CD14-positive monocyte (primary cell): ENCODE results near the gene ACACB. TPM values are rescaled to one million over a fixed set of nuclear protein-coding genes. Genes with fewer than 3 reads are reported as not detected.

Source experiments
- DNase-seq, 3 donors: peaks; one replicate each; pipeline ENCODE4 v3.0.0-alpha.2; 2011 to 2022
- H2AFZ ChIP-seq: 2 replicates; pipeline ENCODE4 v1.6.0; 2012; ENCODE audit warnings: mild to moderate bottlenecking, low read depth, low read length, inconsistent platforms; ENCODE audit not compliant: insufficient read depth, poor library complexity, severe bottlenecking
- H3K27ac ChIP-seq, 2 donors: 1 replicate in 1 of 2; 2 replicates in 1 of 2; pipeline ENCODE4 v1.5.1; 2012 to 2013; ENCODE audit warnings: low read length in 2 of 2, control low read depth in 1 of 2, inconsistent platforms in 1 of 2, low read depth in 1 of 2, mild to moderate bottlenecking in 1 of 2
- H3K27me3 ChIP-seq, 2 donors: one replicate each; pipeline versions ENCODE4 v1.6.0 to v1.6.1; 2011 to 2013; ENCODE audit warnings: low read length in 2 of 2; ENCODE audit not compliant: control insufficient read depth in 2 of 2, insufficient read depth in 2 of 2
- H3K36me3 ChIP-seq, 2 donors: replicated peaks in 1 of 2; 1 replicate in 1 of 2; 2 replicates in 1 of 2; pipeline versions ENCODE4 v1.5.1 to v1.6.1; 2012 to 2013; ENCODE audit warnings: low read length in 2 of 2, control low read depth in 1 of 2, inconsistent platforms in 1 of 2, mild to moderate bottlenecking in 1 of 2; ENCODE audit not compliant: insufficient read depth in 2 of 2, control insufficient read depth in 1 of 2
- H3K4me1 ChIP-seq, 2 donors: 1 replicate in 1 of 2; 2 replicates in 1 of 2; pipeline versions ENCODE4 v1.5.1 to v1.6.1; 2012 to 2013; ENCODE audit warnings: low read length in 2 of 2, control low read depth in 1 of 2, inconsistent platforms in 1 of 2, mild to moderate bottlenecking in 1 of 2, moderate library complexity in 1 of 2; ENCODE audit not compliant: insufficient read depth in 2 of 2, control insufficient read depth in 1 of 2
- H3K4me2 ChIP-seq: replicated peaks from 2 replicates; pipeline ENCODE3; 2012; ENCODE audit warnings: low read length, moderate library complexity, mild to moderate bottlenecking; ENCODE audit not compliant: poor library complexity, severe bottlenecking; ENCODE audit errors: extremely low read depth
- H3K4me3 ChIP-seq, 3 experiments: fragments of 200-600 bp in 1 of 3; sonication (generic) in 1 of 3; replicated peaks in 1 of 3; 1 replicate in 2 of 3; 2 replicates in 1 of 3; pipeline ENCODE4 v1.5.1; 2011 to 2013; ENCODE audit warnings: low read length in 3 of 3, mild to moderate bottlenecking in 3 of 3, control low read depth in 2 of 3, low read depth in 2 of 3, inconsistent platforms in 1 of 3, moderate library complexity in 1 of 3
- H3K79me2 ChIP-seq: 2 replicates; pipeline ENCODE4 v1.6.0; 2012; ENCODE audit warnings: mild to moderate bottlenecking, control low read depth, inconsistent platforms, low read length, moderate library complexity; ENCODE audit not compliant: insufficient read depth
- H3K9ac ChIP-seq: 2 replicates; pipeline ENCODE4 v1.6.0; 2017; ENCODE audit warnings: low read length, mild to moderate bottlenecking; ENCODE audit not compliant: insufficient read depth, poor library complexity, severe bottlenecking
- H3K9me3 ChIP-seq, 2 donors: replicated peaks in 1 of 2; 1 replicate in 1 of 2; 2 replicates in 1 of 2; pipeline versions ENCODE4 v1.5.1 to v1.6.1; 2012 to 2013; ENCODE audit warnings: low read length in 2 of 2, control low read depth in 1 of 2; ENCODE audit not compliant: control insufficient read depth in 1 of 2, insufficient read depth in 1 of 2
- H4K20me1 ChIP-seq: 2 replicates; pipeline ENCODE4 v1.6.0; 2012; ENCODE audit warnings: mild to moderate bottlenecking, low read length, control low read depth, moderate library complexity; ENCODE audit not compliant: insufficient read depth
- H3K27ac Mint-ChIP-seq, 7 donors: one replicate each; pipeline ENCODE4 v1.8.0; 2020; ENCODE audit warnings: mild to moderate bottlenecking in 7 of 7, mixed read lengths in 7 of 7, moderate library complexity in 6 of 7, inconsistent platforms in 2 of 7
- H3K27me3 Mint-ChIP-seq, 3 donors: one replicate each; pipeline ENCODE4 v1.8.0; 2021 to 2022; ENCODE audit warnings: low read depth in 3 of 3, mild to moderate bottlenecking in 3 of 3, mixed read lengths in 3 of 3, moderate library complexity in 3 of 3, inconsistent platforms in 1 of 3
- H3K36me3 Mint-ChIP-seq, 2 donors: one replicate each; pipeline ENCODE4 v1.8.0; 2020; ENCODE audit warnings: mixed read lengths in 2 of 2, inconsistent platforms in 1 of 2, mild to moderate bottlenecking in 1 of 2
- H3K4me1 Mint-ChIP-seq: one replicate; pipeline ENCODE4 v1.8.0; 2020; ENCODE audit warnings: mild to moderate bottlenecking, mixed read lengths
- H3K4me3 Mint-ChIP-seq, 2 donors: one replicate each; pipeline ENCODE4 v1.8.0; 2020; ENCODE audit warnings: mild to moderate bottlenecking in 2 of 2, mixed read lengths in 2 of 2, moderate library complexity in 1 of 2
- H3K9me3 Mint-ChIP-seq, 7 donors: one replicate each; pipeline ENCODE4 v1.8.0; 2020 to 2022; ENCODE audit warnings: mixed read lengths in 7 of 7, mild to moderate bottlenecking in 6 of 7, moderate library complexity in 6 of 7, inconsistent platforms in 2 of 7
- CTCF ChIP-seq: fragments of 200-600 bp; IDR thresholded peaks from one replicate; pipeline ENCODE4 v1.8.0; 2022; ENCODE audit warnings: antibody characterized with exemption, mild to moderate bottlenecking
- WGBS: methylation state at CpG from one replicate; pipeline ENCODE4 v1.1.5; 2013; ENCODE audit warnings: missing lambda C conversion rate; ENCODE audit not compliant: insufficient coverage; 5-methylcytosine and 5-hydroxymethylcytosine counted together
- intact Hi-C, 2 donors: fragments of 100-400 bp; cut with micrococcal nuclease; formaldehyde crosslinking; loops; one replicate each; pipeline versions ENCODE4 v1.15.0 to v1.15.1; 2023
- polyA plus RNA-seq, 3 donors: library from polyadenylated mRNA; depleted of rRNA in 1 of 3; unstranded in 2 of 3; stranded (reverse) in 1 of 3; fragments of 300-500 nt in 2 of 3; fragments of >200 nt in 1 of 3; fragmentation: Illumina TruSeq in 2 of 3; gene quantifications; 1 replicate in 2 of 3; 2 replicates in 1 of 3; pipeline ENCODE4 v1.2.3, GENCODE V29; 2012 to 2021

The ACACB gene
- polyA plus RNA-seq, 3 donors = 0.14 to 5.0 (median 1.9) TPM

DNA sequence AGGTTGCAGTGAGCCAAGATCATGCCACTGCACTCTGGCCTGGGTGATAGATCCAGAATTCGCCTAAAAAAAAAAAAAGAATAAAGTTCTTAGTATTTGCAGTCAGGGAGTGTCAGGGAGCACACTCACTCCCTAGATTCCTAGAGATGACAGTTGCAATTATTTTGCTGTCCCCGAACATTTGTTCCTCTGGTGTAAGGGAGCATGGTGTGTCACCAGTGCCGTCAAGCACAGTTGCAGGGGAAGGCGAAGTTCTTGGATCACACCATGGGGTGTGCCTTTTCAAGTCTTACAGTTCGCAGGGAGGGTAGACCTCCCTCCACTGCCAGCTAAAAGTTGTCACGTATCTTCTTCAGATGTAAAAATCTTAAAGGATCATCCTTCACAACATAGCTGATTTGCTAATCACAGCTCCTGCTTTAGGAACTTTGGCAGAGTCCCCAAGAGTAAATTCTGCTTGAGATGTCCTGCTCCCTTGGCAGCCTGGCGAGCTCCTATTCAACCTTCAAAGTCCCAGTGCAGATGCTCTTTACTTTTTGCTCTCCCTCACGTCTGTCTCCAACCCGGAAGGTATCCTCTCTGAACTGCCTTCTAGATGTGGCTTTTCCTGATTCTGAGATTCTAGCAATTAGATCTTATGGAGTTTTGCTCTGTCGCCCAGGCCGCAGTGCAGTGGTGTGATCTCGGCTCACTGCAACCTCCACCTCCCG lies 11.3 kb downstream of the ACACB start:
- Histone ChIP-seq H3K4me2 (no peak overlapping the region), H3K79me2 (no peaks in the 10 kb centered on the region), H2AFZ (no peak overlapping the region), H3K4me3 (no peak overlapping the region), H3K4me1 (no peaks in the 10 kb centered on the region), H3K27me3 (no peaks in the 10 kb centered on the region), H3K9ac (no peak overlapping the region), H4K20me1 (no peaks in the 10 kb centered on the region), H3K9me3 (no peaks in the 10 kb centered on the region), H3K27ac (no peak overlapping the region), H3K36me3 (no peaks in the 10 kb centered on the region)
- 97% methylated on average over 10 of the region's 13 CpGs for WGBS
- Mint-ChIP-seq H3K27ac (no peak overlapping the region), H3K27me3 (no peaks in the 10 kb centered on the region), H3K36me3 (no peaks in the 10 kb centered on the region), H3K4me3 (no peak overlapping the region), H3K4me1 (no peaks in the 10 kb centered on the region), H3K9me3 (no peaks in the 10 kb centered on the region)
- no peak for DNase-seq
- intact Hi-C loops = no loop called here
- no peak for TF ChIP-seq CTCF

- H3K4me1 Mint-ChIP-seq = no peaks in the 10 kb centered on the region
- peaks cover 0 to 1% (median 0%) of the 10 kb centered on the region in 7 donors for H3K9me3 Mint-ChIP-seq
- H3K27ac ChIP-seq = no peak overlapping the region
- no peaks in the 10 kb centered on the region for H3K27me3 ChIP-seq
- H3K4me3 ChIP-seq = no peak overlapping the region
- H3K4me1 ChIP-seq = no peaks in the 10 kb centered on the region
- H3K9me3 ChIP-seq = no peaks in the 10 kb centered on the region
- TF ChIP-seq CTCF = no peak
- no peaks in the 10 kb centered on the region for H3K36me3 Mint-ChIP-seq
- H2AFZ ChIP-seq = no peak overlapping the region
- WGBS = 81% methylated on average over 13 of the region's 15 CpGs
- no peak overlapping the region for H3K4me3 Mint-ChIP-seq
- H4K20me1 ChIP-seq = no peaks in the 10 kb centered on the region
- H3K27me3 Mint-ChIP-seq = peaks cover 0 to 2% (median 0%) of the 10 kb centered on the region in 3 donors
- no peaks in the 10 kb centered on the region for H3K36me3 ChIP-seq
- no peak overlapping the region for H3K27ac Mint-ChIP-seq
- intact Hi-C loops = loop anchor here in 1 of 2 donors (5.0 kb wide), 1 partner anchor 262 kb away; no protein-coding TSS in a partner anchor
- no peak overlapping the region for H3K4me2 ChIP-seq
- DNase-seq = no peak
- H3K79me2 ChIP-seq = no peaks in the 10 kb centered on the region
- no peak overlapping the region for H3K9ac ChIP-seq
Observed at GRCh38 chr12:109130297-109131153, 14.1 kb downstream of the ACACB start.
